OCI-LY3 (cell line): ENCODE results near the gene CUL2.

Experiments
- H2AFZ ChIP-seq: fragments of 200-600, 300-600 bp; shearing (Covaris generic); 2 replicates; pipeline ENCODE4 v1.6.0; 2014; ENCODE audit warnings: antibody characterized with exemption, low read depth, low read length
- H3K27ac ChIP-seq: fragments of 200-600, 300-600 bp; sonication (generic); 2 replicates; pipeline ENCODE4 v1.5.1; 2014; ENCODE audit warnings: mild to moderate bottlenecking, low read length, moderate library complexity, mixed read lengths
- H3K27me3 ChIP-seq: fragments of 200-600, 300-600 bp; sonication (generic); 2 replicates; pipeline ENCODE4 v1.6.1; 2014; ENCODE audit warnings: low read depth, low read length, mixed read lengths
- H3K36me3 ChIP-seq: fragments of 200-600, 300-600 bp; sonication (generic); replicated peaks from 2 replicates; pipeline ENCODE3; 2014; ENCODE audit warnings: low read depth, low read length, mixed read lengths
- H3K4me1 ChIP-seq: fragments of 300-600, 200-600 bp; sonication (generic); 2 replicates; pipeline ENCODE4 v1.6.1; 2014; ENCODE audit warnings: low read length, mixed read lengths
- H3K4me2 ChIP-seq: fragments of 200-600, 300-600 bp; sonication (generic); 2 replicates; pipeline ENCODE4 v1.6.1; 2014; ENCODE audit warnings: low read length, mixed read lengths
- H3K4me3 ChIP-seq: fragments of 300-600, 200-600 bp; sonication (generic); 2 replicates; pipeline ENCODE4 v1.5.1; 2014; ENCODE audit warnings: antibody characterized with exemption, mild to moderate bottlenecking, low read length, moderate library complexity
- H3K79me2 ChIP-seq: fragments of 300-600, 200-600 bp; shearing (Covaris generic); 2 replicates; pipeline ENCODE4 v1.6.1; 2014; ENCODE audit warnings: mild to moderate bottlenecking, low read length, mixed read lengths
- H3K9ac ChIP-seq: fragments of 300-600, 200-600 bp; shearing (Covaris generic); 2 replicates; pipeline ENCODE4 v1.6.0; 2014; ENCODE audit warnings: mild to moderate bottlenecking, low read length, moderate library complexity
- H3K9me3 ChIP-seq: fragments of 200-600, 300-600 bp; shearing (Covaris generic); 2 replicates; pipeline ENCODE4 v1.6.1; 2014; ENCODE audit warnings: low read length, mixed read lengths; ENCODE audit not compliant: insufficient read depth
- H4K20me1 ChIP-seq: fragments of 200-600, 300-600 bp; sonication (generic); 2 replicates; pipeline ENCODE4 v1.6.1; 2016; ENCODE audit warnings: low read length, mixed read lengths; ENCODE audit not compliant: insufficient read depth
- CTCF ChIP-seq: fragments of 200-600, 300-600 bp; sonication (generic); IDR thresholded peaks from 2 replicates; pipeline ENCODE4 v1.5.1; 2014; ENCODE audit warnings: antibody characterized with exemption, low read length, low read depth
- EZH2phosphoT487 ChIP-seq: fragments of 200-600 bp; shearing (Covaris generic); IDR thresholded peaks from 2 replicates; pipeline ENCODE4 v1.6.1; 2018; ENCODE audit warnings: antibody characterized with exemption, mixed run types, low read depth

Gene CUL2

GRCh38 chr10:35112571-35112970 lies 22.4 kb upstream of the CUL2 start:
- Histone ChIP-seq H2AFZ (no peak overlapping the region), H3K36me3 (no peaks in the 10 kb centered on the region), H3K4me2 (no peak overlapping the region), H3K4me3 (no peak overlapping the region), H3K4me1 (no peaks in the 10 kb centered on the region), H3K27me3 (no peaks in the 10 kb centered on the region), H3K9me3 (no peaks in the 10 kb centered on the region), H4K20me1 (no peaks in the 10 kb centered on the region), H3K79me2 (no peaks in the 10 kb centered on the region), H3K9ac (no peak overlapping the region), H3K27ac (no peak overlapping the region)
- TF ChIP-seq EZH2phosphoT487 = no peak

- H3K4me1 ChIP-seq = no peaks in the 10 kb centered on the region
- no peaks in the 10 kb centered on the region for H3K9me3 ChIP-seq
- no peak overlapping the region for H3K4me3 ChIP-seq
- H2AFZ ChIP-seq = no peak overlapping the region
- H3K27ac ChIP-seq = no peak overlapping the region
- H3K27me3 ChIP-seq = no peaks in the 10 kb centered on the region
- no peaks in the 10 kb centered on the region for H3K36me3 ChIP-seq
- no peaks in the 10 kb centered on the region for H3K79me2 ChIP-seq
- H3K4me2 ChIP-seq = no peak overlapping the region
- TF ChIP-seq CTCF (no peak), EZH2phosphoT487 (no peak)
- H3K9ac ChIP-seq = no peak overlapping the region
- no peaks in the 10 kb centered on the region for H4K20me1 ChIP-seq
Observed at GRCh38 chr10:35103882-35104281, 13.7 kb upstream of the CUL2 start.

- no peaks in the 10 kb centered on the region for H4K20me1 ChIP-seq
- H3K9ac ChIP-seq = no peak overlapping the region
- no peaks in the 10 kb centered on the region for H3K9me3 ChIP-seq
- H3K4me3 ChIP-seq = no peak overlapping the region
- no peak overlapping the region for H3K4me2 ChIP-seq
- H3K79me2 ChIP-seq = no peaks in the 10 kb centered on the region
- H3K4me1 ChIP-seq = no peaks in the 10 kb centered on the region
- H2AFZ ChIP-seq = no peak overlapping the region
- H3K36me3 ChIP-seq = no peaks in the 10 kb centered on the region
- H3K27me3 ChIP-seq = no peaks in the 10 kb centered on the region
- H3K27ac ChIP-seq = no peak overlapping the region
- TF ChIP-seq CTCF = no peak
- TF ChIP-seq EZH2phosphoT487 = no peak
Observed at GRCh38 chr10:35097510-35097909, 7.4 kb upstream of the CUL2 start.

- Histone ChIP-seq H4K20me1 (no peaks in the 10 kb centered on the region), H3K4me3 (no peak overlapping the region), H3K4me1 (no peaks in the 10 kb centered on the region; the same call in 1 of the 2 replicates), H3K4me2 (no peak overlapping the region), H3K27me3 (no peaks in the 10 kb centered on the region), H3K79me2 (no peaks in the 10 kb centered on the region), H3K9ac (no peak overlapping the region), H3K9me3 (no peaks in the 10 kb centered on the region), H2AFZ (no peak overlapping the region), H3K36me3 (no peaks in the 10 kb centered on the region), H3K27ac (no peak overlapping the region)
- no peak for TF ChIP-seq EZH2phosphoT487
- TF ChIP-seq CTCF = no peak
Observed at GRCh38 chr10:35096312-35096711, 6.2 kb upstream of the CUL2 start.

GRCh38 chr10:35092851-35093250 lies 2.7 kb upstream of the CUL2 start:
- Histone ChIP-seq H2AFZ (no peak overlapping the region), H3K4me2 (no peak overlapping the region), H3K9ac (no peak overlapping the region), H3K4me1 (peaks cover 11% of the 10 kb centered on the region), H3K9me3 (no peaks in the 10 kb centered on the region), H4K20me1 (no peaks in the 10 kb centered on the region), H3K4me3 (no peak overlapping the region), H3K36me3 (no peaks in the 10 kb centered on the region), H3K27ac (no peak overlapping the region), H3K79me2 (peaks cover 23% of the 10 kb centered on the region), H3K27me3 (no peaks in the 10 kb centered on the region)
- TF ChIP-seq CTCF (no peak), EZH2phosphoT487 (no peak)
